Tibial nerve (tissue), 4 donors: ENCODE data around the gene PTMA. TPM values are rescaled to one million over a fixed set of nuclear protein-coding genes. Genes with fewer than 3 reads are reported as not detected.

ENCODE experiments used
- DNase-seq, 2 donors: peaks; one replicate each; pipeline ENCODE4 v3.0.0-alpha.2; 2019; ENCODE audit warnings: low spot score in 2 of 2
- H3K27ac ChIP-seq, 4 donors: fragments of 200-600 bp; sonication (generic) in 3 of 4; one replicate each; pipeline ENCODE4 v1.5.1; 2017 to 2019; ENCODE audit warnings: mild to moderate bottlenecking in 1 of 4
- H3K27me3 ChIP-seq, 2 donors: fragments of 200-600 bp; sonication (generic) in 1 of 2; one replicate each; pipeline versions ENCODE4 v1.5.1 to v1.6.0; 2017 to 2019
- H3K36me3 ChIP-seq, 3 donors: fragments of 200-600 bp; sonication (generic); one replicate each; pipeline ENCODE4 v1.5.1; 2018 to 2019
- H3K4me1 ChIP-seq, 4 donors: fragments of 200-600 bp; sonication (generic) in 3 of 4; one replicate each; pipeline ENCODE4 v1.5.1; 2017 to 2019
- H3K4me3 ChIP-seq, 4 donors: fragments of 200-600 bp; sonication (generic) in 3 of 4; one replicate each; pipeline ENCODE4 v1.5.1; 2017 to 2019; ENCODE audit warnings: mild to moderate bottlenecking in 1 of 4, moderate library complexity in 1 of 4
- H3K9me3 ChIP-seq, 4 donors: fragments of 200-600 bp; sonication (generic) in 3 of 4; one replicate each; pipeline ENCODE4 v1.5.1; 2017 to 2019
- CTCF ChIP-seq, 5 experiments: fragments of 200-600 bp in 3 of 5; fragments of 450-650 bp in 2 of 5; sonication (generic) in 3 of 5; IDR thresholded peaks; one replicate each; pipeline ENCODE4 v1.5.1; 2016 to 2019; ENCODE audit warnings: antibody characterized with exemption in 5 of 5, mild to moderate bottlenecking in 3 of 5, moderate library complexity in 2 of 5
- EP300 ChIP-seq, 2 donors: sonication (generic); formaldehyde crosslinking; IDR thresholded peaks; one replicate each; pipeline ENCODE4 v1.6.1; 2017; ENCODE audit warnings: antibody characterized with exemption in 2 of 2, mild to moderate bottlenecking in 1 of 2
- POLR2A ChIP-seq, 2 donors: fragments of 450-650 bp; IDR thresholded peaks; one replicate each; pipeline ENCODE4 v1.6.1; 2017; ENCODE audit warnings: antibody characterized with exemption in 2 of 2, mild to moderate bottlenecking in 2 of 2, moderate library complexity in 2 of 2
- WGBS, 2 donors: methylation state at CpG; one replicate each; pipeline ENCODE4 v1.1.5; 2018; 5-methylcytosine and 5-hydroxymethylcytosine counted together
- total RNA-seq, 4 donors: library from RNA; depleted of rRNA; stranded (reverse); fragments of >200 nt; gene quantifications; one replicate each; pipeline ENCODE4 v1.1.0, GENCODE V29; 2016

The PTMA gene
- total RNA-seq, 4 donors from 2014 or later, result 622 to 1,472 (median 817) TPM

GRCh38 chr2:231688719-231689118 is 19.6 kb upstream of the PTMA start:
- peaks cover 0 to 18% (median 0%) of the 10 kb centered on the region in 4 donors for H3K4me1 ChIP-seq
- WGBS, 2 donors, result 74 to 80% methylated on average over 7 to 17 of the region's 17 CpGs
- H3K36me3 ChIP-seq, result no peaks in the 10 kb centered on the region
- H3K27ac ChIP-seq, result no peak overlapping the region
- no peaks in the 10 kb centered on the region for H3K27me3 ChIP-seq
- H3K9me3 ChIP-seq, result no peaks in the 10 kb centered on the region
- no peak for TF ChIP-seq EP300 (IDR thresholded peaks at IDR 0.05)
- TF ChIP-seq CTCF (IDR thresholded peaks at IDR 0.05), result no peak
- TF ChIP-seq POLR2A (IDR thresholded peaks at IDR 0.05), result no peak
- H3K4me3 ChIP-seq, result no peak overlapping the region
- no peak for DNase-seq

DNA sequence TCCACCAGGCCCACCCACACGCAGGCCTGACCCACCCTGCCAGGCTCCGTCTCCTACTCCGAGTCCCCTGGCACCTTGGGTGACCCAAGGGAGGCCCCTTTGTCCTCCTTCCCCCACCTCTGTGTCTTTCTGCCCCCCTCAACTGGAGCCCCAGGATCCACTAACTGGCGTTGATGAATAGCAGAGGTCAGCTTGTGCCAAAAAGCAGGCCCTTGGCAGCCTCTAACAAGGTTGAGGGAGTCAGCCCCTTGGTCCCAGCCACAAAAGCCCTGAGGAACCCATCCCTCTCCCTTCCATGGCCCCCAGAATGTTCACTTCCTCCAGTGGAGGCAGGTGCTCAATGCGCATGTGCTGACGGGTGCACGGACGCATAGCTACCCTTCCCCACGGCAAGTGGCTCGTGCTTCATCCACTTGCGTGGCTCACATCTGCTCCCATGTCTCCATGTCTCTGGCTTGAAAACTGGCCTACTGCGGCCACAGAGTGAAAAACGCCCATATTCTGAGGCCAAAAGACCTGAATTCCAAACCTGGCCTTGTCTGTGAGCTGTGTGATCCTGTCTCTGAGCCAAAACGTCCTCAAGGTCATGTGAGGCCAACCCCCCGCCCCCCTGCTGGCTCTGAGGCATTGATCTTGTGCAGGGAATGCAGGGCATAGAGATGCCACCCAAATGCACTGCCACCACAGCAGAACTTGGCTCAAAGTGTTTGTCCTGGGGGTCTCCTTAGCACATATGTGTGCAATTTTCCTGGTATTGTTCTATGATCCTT is 19.0 kb upstream of the PTMA start:
- Histone ChIP-seq H3K27me3 (no peaks in the 10 kb centered on the region), H3K4me3 (no peak overlapping the region), H3K27ac (no peak overlapping the region), H3K9me3 (no peaks in the 10 kb centered on the region), H3K4me1 (peaks cover 0 to 18% (median 0%) of the 10 kb centered on the region in 4 donors), H3K36me3 (no peaks in the 10 kb centered on the region)
- WGBS, 2 donors, result 69 to 81% methylated on average over 12 to 15 of the region's 15 CpGs
- no peak for DNase-seq
- TF ChIP-seq EP300 (IDR thresholded peaks at IDR 0.05) (no peak), POLR2A (IDR thresholded peaks at IDR 0.05) (no peak), CTCF (IDR thresholded peaks at IDR 0.05) (no peak)

DNA sequence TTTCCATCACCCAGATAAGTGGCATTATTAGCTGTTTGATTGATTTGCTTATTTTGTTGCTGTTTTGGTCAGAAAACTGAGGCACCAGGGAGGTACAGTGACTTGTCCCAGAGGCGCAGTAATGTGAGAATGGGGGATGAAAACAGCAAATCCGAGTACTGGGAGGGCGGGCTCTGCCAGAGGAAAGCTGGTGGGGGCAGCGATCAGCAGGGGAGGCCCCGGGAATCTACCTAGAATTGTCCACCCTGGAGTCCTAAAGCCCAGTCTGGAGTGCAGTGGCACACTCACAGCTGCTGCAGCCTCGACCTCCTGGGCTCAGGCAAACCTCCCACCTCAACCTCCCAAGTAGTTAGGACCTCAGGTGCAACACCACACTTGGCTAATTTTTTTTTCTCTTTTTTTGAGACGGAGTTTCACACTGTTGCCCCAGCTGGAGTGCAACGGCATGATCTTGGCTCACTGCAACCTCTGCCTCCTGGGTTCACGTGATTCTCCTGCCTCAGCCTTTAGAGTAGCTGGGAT is 17.0 kb upstream of the PTMA start:
- Histone ChIP-seq H3K4me3 (no peak overlapping the region), H3K9me3 (no peaks in the 10 kb centered on the region), H3K36me3 (no peaks in the 10 kb centered on the region), H3K27ac (no peak overlapping the region), H3K27me3 (no peaks in the 10 kb centered on the region), H3K4me1 (peaks cover 0 to 28% (median 0%) of the 10 kb centered on the region in 4 donors)
- no peak for TF ChIP-seq EP300 (IDR thresholded peaks at IDR 0.05)
- TF ChIP-seq POLR2A (IDR thresholded peaks at IDR 0.05), result no peak
- no peak for TF ChIP-seq CTCF (IDR thresholded peaks at IDR 0.05)
- WGBS, 2 donors, result 43 to 53% methylated on average over 9 of the region's 9 CpGs
- DNase-seq, result no peak

GRCh38 chr2:231692847-231693246 is 15.5 kb upstream of the PTMA start:
- TF ChIP-seq EP300 (IDR thresholded peaks at IDR 0.05), result no peak
- no peak for TF ChIP-seq POLR2A (IDR thresholded peaks at IDR 0.05)
- TF ChIP-seq CTCF (IDR thresholded peaks at IDR 0.05), result no peak
- Histone ChIP-seq H3K27ac (no peak overlapping the region), H3K4me1 (peaks cover 0 to 29% (median 0%) of the 10 kb centered on the region in 4 donors), H3K9me3 (no peaks in the 10 kb centered on the region), H3K27me3 (no peaks in the 10 kb centered on the region), H3K36me3 (no peaks in the 10 kb centered on the region), H3K4me3 (no peak overlapping the region)
- no peak for DNase-seq
- 92% methylated on average over 12 to 13 of the region's 13 CpGs for WGBS, 2 donors

DNA sequence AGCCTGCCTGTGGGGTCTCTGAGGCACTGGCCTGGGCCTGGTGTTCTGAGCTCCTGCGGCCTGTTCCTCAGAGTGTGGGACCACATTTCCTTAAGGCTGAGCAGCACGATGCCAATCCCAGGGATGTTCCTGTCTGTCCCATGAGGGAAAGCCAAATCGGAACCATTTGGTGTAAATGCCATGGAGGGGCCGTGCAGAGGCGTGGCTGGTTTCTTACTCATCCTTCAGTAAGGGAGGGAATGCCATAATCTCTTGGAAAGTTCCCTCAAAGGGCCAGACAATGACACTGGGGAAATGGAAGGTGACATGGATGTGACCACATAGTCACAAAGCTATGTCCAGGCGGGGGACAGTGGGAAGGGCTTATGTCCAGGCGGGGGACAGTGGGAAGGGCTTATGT is 14.4 kb upstream of the PTMA start:
- H3K4me3 ChIP-seq, result no peak overlapping the region
- H3K9me3 ChIP-seq, result no peaks in the 10 kb centered on the region
- TF ChIP-seq CTCF (IDR thresholded peaks at IDR 0.05) (no peak), EP300 (IDR thresholded peaks at IDR 0.05) (no peak), POLR2A (IDR thresholded peaks at IDR 0.05) (no peak)
- WGBS, 2 donors, result 84 to 85% methylated on average over 7 of the region's 7 CpGs
- DNase-seq, result no peak
- no peak overlapping the region for H3K27ac ChIP-seq
- no peaks in the 10 kb centered on the region for H3K36me3 ChIP-seq
- no peaks in the 10 kb centered on the region for H3K27me3 ChIP-seq
- peaks cover 0 to 31% (median 0%) of the 10 kb centered on the region in 4 donors for H3K4me1 ChIP-seq
